ENCODE measurements around the gene FADD.
A peak's percentile ranks its signal among the peaks of the same experiment; 100 is the strongest.
"Not testable (repeated sequence)": the region's sequence is repeated elsewhere in the genome, so short reads cannot be mapped to it uniquely, and the experiment has no call there.

Gene FADD

DNA sequence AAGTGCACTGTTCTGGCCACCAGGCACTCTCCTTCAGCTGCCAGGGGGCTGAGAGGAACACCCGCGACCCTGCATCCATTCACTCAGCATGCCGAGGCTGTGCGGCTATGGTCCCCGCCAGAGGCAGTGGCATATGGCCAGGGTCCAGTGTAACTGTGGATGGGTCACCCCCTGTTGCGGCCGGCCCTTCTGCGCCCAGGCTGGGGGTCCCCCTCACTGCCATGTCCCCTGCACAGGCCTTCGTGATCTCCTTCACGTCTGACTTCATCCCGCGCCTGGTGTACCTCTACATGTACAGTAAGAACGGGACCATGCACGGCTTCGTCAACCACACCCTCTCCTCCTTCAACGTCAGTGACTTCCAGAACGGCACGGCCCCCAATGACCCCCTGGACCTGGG lies 20.8 kb upstream of the FADD start:
- no peak for DNase-seq (ENCODE audit: low read depth, low spot score)

DNA sequence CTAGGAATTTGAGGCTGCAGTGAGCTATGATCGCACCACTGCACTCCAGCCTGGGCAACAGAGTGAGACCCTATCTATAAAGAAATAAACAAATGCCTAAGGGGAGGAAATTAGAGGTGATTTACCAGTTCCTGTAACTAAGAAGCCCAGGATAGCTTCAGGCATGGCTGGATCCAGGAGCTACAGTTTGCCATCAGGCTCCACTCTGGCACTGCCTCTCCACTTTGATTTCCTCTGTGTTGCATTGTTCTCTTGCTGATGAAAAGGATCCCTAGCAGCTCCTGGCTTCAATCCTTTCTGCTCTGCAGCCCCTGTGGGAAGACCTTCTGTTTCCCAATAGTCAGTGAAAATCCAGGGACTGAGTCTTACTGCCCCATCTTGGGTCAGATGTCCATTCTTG lies 20.1 kb upstream of the FADD start:
- DNase-seq (ENCODE audit: low read depth, low spot score), result no peak

DNA sequence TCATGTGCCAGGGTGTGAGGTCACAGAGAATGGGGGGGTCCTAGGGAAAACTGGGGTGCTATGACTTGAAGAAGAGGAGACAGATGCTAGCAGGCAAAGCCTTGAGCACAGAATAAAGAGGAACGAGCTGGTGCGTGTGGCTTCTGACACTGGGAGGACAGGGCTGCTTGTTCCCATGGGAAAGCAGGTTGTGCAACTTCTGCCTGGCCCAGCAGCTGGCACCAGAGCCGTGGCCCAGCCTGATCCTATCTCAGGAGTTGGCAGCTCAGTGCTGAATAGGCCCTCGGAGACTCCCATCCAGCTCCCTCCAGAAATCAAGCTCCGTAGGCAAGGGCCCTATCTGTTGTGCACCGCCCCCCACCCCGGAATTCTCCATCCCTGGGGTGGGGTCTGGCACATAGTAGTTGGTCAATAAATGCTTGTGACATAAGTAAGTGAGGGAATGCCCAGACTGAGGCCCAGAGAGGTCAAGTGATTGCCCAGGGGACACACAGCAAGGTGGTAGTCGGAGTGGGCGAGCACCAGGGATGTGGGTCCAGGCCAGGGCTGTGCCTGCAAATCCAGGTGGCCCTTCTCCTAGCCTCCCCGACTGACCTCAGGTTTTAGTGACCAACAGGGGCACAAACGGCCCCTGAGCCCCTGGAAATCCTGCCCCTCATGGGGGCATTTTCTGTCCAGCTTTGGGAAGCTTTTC lies 19.5 kb upstream of the FADD start:
- DNase-seq (ENCODE audit: low read depth, low spot score), result no peak

DNA sequence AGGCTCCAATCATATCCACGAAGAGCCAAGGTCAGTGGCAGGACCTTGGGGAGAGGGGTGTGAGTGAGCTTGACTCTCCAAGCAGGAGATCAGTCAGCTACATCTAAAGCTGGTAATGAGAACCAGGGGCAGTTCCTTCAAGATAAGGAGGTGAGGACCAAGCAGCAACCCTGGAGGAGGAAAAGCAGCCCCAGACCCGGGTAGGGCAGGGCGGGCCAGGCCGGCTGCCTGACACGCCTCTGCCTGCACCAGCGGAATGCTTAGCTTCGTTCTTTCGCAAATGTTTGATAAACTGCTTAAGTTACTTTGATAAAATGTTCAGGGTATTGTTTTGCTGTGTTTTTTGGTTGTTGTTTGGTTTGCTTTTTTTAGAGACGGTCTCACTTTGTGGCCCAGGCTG lies 18.7 kb upstream of the FADD start:
- DNase-seq (ENCODE audit: low read depth, low spot score), result no peak

DNA sequence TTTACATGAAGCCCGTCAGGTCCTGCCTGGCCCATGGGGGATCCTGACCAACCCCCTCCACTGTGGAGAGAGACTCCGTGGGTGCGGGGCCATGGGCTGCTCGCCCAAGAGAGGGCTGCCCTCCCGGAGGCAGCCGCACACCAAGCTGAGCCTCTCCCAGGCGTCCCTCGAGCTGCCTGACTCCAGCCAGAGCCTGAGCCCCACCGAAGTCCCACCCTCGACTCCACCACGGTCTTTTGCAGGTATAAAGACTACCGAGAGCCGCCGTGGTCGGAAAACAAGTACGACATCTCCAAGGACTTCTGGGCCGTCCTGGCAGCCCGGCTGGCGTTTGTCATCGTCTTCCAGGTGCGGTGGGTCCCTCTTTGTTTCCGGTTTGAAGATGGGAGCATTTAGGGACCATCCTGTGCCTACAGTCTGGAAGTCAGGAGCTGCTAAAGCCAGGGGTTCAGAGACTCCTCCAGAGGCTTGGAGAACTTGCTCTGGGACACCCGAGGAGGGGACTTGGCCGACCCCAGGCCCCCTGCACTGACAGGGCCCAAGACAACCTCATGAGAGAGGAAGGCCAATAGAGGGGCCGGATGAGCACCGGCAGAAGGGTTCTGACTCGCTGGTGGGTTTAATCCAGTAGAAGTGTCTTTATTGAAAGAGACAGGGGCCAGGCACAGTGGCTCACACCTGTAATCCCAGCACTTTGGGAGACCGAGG lies 17.6 kb upstream of the FADD start:
- no peak for DNase-seq (ENCODE audit: low read depth, low spot score)

DNA sequence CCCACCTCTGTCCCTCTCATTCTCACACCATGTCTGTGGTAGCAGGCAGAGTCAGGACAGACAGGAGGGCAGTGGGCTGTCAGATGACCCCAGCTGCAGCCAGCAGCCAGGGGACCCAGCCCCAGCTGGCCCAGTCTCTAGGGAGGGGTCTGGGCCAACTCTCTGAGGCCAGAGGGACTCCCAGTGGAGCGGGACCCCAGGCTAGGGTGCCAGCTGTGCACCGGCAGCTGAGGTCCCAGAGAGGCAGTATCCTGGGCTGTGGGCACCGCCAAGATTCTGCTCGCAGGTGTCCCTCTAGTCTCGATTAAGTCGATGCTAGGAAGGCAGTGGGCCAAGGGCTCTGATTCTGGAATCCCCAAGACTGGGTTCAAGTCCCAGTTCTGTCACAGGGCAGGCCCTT lies 16.7 kb upstream of the FADD start:
- no peak for DNase-seq (ENCODE audit: low read depth, low spot score)

DNA sequence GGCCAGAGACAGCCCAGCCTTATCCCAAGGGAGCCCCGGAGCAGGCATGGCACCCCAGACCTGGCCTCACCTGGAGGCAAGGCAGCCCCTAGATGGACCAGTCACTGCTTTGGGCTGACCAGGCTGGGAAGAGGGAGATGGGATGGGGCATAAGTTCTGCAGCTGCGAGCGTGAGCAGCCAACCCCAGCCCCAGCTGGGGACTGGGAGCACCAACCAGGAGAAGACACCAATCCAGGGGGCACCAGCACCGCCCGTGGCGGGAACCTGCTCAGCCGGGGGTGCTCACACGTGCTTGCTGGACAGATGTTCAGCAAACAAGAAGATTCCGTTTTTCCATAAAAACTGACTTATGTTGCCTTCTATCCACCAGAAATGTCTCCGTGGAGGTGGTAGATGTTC lies 16.2 kb upstream of the FADD start:
- no peak for DNase-seq (ENCODE audit: low read depth, low spot score)

DNA sequence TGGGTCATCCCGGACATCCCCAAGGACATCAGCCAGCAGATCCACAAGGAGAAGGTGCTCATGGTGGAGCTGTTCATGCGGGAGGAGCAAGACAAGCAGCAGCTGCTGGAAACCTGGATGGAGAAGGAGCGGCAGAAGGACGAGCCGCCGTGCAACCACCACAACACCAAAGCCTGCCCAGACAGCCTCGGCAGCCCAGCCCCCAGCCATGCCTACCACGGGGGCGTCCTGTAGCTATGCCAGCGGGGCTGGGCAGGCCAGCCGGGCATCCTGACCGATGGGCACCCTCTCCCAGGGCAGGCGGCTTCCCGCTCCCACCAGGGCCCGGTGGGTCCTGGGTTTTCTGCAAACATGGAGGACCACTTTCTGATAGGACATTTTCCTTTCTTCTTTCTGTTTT lies 15.3 kb upstream of the FADD start:
- DNase-seq (ENCODE audit: low read depth, low spot score), result no peak

DNA sequence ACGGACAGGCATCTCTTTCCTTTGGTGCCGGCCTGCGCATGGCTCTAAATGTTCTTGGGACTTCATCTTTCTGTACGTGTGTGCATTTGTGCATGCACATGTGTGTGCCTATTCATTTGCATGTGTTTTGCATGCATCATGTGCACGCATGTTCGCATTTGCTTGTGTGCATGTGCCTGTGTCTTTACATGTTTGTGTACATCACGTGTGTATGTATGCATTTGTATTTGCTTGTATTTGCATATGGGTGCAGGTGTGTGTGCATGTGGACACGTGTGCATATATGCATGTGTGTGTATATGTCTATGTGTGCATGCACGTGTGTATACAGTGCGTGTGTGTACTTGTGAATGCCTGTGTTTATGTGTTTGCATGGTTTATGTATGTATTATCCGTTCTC lies 13.5 kb upstream of the FADD start:
- no peak for DNase-seq (ENCODE audit: low read depth, low spot score)

DNA sequence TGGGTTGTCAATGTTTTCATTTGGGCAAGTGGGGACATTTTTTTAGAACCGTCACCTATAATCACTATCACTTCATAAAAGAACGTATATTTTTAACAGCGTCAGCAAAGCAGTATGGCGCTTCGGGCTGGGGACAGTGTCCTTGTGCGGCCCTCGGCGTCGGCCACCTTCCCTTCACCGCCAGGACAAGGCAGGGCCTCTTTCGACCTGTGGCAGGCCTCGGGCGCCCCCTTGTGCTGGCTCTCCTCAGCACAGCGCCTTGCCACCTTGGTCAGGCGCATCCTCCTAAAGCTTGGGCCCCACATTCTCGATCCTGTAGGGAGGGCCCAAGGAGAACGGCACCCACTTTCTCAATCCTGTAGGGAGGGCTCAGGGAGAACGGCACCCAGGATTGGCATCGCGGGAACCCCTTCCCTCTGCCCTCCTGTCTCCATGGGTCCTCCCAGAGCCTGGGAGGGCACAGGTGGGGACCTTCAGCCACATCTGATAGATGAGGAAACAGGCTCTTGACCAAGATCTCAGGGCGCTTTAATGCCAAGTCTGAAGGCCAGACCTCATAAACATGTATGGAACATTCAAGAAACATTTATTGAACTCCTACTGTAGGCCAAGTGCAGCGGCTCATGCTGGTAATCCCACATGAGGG lies 11.5 kb upstream of the FADD start:
- no peak for DNase-seq (ENCODE audit: low read depth, low spot score)

DNA sequence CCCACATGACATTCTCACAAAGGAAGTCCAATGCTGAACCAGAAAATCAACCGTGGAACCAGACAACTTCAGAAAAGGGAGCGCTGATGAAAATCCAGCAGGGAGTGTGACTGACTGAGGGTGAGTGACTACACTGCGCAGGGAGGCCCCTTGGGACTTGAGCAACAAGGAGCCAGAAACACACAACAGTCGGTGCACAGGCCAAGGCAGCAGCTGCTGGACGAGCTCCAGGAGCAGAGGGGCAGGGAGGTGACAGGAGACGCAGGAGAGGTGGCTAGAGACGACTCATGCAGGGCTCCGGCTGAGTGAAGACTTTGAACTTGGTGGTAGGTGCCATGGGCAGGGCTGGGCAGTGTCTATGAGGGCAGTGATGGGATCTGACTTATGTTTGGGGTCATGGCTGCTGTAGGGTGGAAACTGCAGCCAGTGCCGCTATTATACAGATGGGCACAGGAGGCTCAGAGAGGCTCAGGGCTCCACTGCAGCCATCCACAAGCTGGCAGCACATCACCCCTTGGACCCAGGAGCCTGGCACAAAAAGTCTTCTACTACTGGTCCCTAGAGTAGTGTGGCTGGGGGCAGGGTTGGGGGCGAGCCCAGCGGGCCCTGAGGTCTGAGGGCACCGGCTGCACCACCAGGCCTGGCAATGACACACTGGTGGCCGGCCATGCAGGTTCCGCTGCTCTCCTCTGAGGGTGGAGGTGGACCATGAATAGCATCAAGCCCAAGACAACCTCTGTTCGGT lies 10.3 kb upstream of the FADD start:
- DNase-seq (ENCODE audit: low read depth, low spot score), result no peak

DNA sequence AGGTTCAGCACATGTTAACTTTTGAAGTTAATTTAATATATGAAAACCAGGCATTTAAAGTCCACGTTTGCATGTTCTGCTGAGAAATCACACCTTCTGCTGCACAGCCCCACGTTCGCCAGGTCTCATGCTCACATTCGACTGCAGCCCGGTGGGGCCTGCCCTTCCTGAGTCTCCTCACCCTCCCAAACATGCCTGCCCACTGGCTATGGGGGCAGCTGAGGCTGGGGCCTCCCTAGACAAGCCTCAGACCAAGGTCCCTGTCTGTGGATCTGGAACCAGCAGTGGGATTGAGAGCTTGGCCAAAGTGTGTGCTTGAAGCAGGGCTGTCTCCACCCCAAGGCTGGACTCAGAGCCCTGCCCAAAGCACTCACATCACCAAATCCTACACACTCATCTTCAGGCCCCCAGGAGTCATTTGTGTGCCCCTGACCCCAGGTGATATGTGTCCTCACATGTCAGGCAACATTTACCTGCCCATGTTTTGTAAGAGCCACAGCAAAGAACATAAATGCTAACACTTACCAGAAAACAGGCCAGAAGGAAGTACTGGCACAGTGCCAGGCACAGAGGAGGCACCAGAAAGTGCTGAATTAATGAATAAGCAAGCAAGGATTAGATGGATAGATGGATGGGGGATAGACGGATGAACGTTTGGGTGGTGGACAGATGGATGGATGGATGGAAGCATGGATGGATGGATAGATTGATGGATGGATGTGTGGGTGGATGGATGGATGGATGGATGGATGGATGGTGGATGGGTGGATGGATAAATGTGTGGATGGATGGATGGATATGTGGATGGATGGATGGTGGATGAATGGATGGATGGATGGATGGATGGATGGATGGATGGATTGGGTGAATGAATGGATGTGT lies 9.4 kb upstream of the FADD start:
- DNase-seq (ENCODE audit: low read depth, low spot score), result no peak

DNA sequence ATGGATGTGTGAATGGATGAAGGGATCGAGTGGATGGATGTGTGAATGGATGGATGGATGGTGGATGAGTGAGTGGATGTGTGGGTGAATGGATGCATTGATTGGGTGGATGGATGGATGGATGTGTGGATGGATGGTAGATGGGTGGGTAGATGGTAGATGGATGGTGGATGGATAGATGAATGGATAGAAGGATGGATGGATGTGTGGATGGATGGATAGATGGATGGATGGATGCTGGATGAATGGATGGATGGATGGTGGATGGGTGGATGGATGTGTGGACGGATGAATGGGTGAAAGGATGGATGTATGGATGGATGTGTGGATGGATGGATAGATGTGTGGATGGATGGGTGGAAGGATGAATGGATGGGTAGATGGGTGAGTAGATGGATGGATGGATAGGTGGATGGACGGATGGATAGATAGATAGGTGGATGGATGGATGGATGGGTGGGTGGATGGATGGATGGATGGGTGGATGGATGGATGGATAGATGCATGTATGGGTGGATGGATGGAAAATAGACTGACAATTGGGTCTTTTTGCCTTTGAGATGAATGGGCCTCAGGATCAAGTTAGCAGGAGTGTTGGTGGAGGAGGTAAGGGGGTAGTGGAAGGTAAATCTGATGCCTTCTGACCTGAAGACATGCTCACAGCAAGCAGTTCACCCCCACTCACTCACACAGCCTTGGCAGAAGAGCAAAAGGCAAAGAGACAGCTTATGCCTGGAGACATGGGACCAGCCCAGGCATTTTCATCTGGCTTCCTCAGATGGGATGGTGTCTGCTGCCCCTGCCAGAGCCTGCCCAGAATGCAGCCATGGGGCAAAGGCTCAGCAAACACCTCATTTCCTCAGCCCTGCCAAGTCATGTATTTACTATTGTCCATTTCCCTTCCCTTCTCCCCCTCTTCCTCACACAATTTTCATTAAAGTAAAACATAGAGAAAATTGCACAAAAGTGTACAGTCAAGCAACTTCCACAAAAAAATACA lies 8.0 kb upstream of the FADD start:
- no peak for DNase-seq (ENCODE audit: low read depth, low spot score)

DNA sequence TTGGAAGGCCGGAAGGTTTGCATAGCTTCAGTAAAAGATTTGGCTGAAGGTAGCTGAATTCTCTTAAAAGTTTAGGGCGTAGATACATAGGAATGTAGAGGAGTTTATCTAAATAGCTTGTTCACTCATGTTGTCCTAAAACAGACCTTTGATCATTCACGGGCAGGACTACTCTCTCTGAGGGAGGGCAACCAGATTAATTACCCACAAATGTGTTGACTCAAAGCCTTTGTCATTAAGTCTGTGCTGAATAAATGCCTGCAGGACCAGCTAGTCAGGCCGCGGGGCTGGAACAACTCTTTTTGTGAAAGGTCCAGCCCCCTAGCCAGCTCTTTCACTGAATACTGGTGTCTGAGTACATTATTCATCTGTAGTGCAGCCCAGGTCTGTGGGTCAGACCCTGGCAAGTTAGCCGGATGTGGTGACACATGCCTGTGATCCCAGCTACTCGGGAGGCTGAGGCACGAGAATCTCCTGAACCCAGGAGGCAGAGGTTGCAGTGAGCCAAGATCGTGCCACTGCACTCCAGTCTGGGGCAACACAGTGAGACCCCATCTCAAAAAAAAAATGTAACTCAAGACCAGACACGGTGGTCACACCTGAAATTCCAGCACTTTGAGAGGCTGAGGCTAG lies 2.8 kb upstream of the FADD start:
- no peak for DNase-seq (ENCODE audit: low read depth, low spot score)

DNA sequence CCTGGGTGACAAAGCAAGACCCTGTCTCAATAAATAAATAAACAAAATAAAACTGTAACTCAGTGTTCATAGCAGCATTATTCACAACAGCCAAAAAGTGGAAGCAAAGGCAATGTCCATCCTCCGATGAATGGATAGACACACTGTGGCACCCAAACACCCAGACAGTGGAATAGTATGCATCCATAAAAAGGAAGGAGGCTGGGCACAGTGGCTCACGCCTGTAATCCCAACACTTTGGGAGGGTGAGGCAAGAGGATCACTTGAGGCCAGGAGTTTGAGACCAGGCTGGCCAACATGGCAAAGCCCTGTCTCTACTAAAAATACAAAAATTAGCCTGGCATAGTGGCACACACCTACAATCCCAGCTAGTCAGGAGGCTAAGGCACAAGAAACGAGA lies 2.0 kb upstream of the FADD start:
- not testable (repeated sequence) for DNase-seq (ENCODE audit: low read depth, low spot score)

DNA sequence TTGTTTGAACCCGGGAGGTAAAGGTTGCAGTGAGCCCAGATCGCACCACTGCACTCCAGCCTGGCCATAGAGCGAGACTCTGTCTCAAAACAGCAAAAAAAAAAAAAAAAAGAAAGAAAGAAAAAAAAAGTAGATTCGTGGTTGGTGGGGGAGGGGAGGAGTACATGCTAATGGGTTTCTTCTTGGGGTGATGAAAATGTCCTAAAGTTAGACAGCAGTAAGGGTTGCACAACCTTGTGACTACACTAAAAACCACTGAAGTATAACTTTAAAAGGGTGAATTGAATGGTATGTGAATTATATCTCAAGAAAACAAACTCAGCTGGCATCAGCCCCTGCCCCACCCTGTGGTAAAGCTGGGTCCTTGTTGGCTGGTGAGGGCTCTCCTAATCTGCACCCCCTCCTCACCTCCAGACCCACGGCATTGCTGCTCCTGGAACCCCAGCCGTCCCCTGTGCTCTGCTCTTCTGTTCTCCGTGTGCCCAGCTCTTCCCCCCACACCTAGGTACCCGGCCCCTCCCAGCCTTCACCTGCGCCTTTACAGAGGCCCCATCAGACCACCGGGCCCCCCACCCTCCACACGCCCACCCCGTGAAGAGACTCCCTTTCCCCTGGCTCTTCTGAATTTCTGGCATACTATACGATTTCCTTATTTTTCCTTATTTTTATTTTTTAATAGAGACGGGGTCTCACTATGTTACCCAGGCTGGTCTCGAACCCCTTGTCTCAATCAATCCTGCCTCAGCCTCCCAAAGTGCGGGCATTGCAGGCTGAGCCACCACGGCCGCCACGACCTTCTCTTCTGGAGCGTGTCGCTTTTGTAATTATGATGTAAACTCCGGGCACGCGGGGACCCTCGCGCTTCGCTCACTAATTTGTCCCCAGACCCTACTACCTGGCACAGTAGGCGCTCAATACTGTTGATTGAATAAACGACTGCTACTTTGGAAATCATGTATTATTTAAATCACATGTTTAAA lies 924 bp upstream of the FADD start:
- no peak for DNase-seq (ENCODE audit: low read depth, low spot score)

DNA sequence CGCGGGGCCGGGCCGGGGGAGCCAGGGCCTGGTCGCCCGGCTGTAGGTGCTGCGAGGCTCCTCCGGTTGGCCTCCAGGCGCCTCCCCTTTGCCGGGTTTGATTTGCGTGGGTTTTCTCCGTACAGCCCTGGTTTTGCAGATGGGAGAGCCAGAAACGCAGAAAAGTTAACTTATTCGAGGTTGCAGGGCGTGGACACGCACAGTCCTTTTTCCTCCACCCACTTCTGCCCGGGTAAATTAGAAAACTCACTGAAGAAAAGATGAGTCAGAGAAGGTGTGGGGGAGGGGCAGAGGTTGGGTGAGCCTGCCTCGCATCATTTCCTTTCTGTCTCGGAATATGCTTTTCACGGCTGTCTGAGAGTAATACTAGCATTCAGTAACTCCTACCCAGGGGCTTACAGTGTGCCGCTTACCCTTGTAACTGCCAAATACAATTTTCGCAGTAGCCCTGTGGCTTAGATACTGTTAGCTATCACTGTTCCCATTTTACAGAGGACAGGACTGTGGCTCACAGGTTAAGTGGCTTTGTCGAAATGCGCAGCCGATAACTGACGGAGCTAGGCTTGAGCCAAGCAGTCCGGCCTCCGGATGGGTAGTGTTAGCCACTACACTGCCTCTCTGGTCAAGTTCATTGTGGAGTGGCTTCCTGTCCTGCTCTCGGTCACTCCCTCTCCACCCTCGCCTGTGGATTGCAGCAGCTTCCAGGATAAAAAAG lies 812 bp downstream of the FADD start:
- peak; percentile 91 for DNase-seq (ENCODE audit: low read depth, low spot score)

DNA sequence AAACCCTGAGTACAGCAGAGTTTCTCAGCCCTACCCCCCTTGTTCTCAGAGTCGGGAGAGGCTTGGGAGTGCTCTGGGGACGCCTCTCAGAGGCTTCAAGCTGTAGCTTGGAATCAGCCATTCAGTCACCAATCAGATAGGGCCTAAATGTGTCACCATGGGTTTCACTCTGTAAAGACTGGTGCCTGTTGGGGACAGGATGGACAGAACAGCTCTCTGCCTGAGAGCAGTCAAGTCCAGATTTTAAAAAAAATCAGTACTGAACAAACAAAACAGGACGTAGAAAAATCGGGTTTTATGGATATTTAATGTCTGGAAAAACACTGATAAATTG lies 1.3 kb downstream of the FADD start:
- DNase-seq (ENCODE audit: low read depth, low spot score), result no peak

Data from activated naive CD8-positive, alpha-beta T cell treated with anti-CD3 and anti-CD28 coated beads, Interleukin-2, amount 50 U/mL, for 16 hours (primary cell).